HepG2 (cell line): ENCODE data around the gene TRAK1. TPM values are rescaled to one million over a fixed set of nuclear protein-coding genes. Genes with fewer than 3 reads are reported as not detected.

Source experiments
- AGO1 ChIP-seq: fragments of 200-400 bp; formaldehyde crosslinking; IDR thresholded peaks from 2 replicates; pipeline ENCODE4 v1.6.1; 2017; ENCODE audit warnings: mild to moderate bottlenecking, low read depth, low read length, moderate library complexity; ENCODE audit not compliant: poor library complexity, severe bottlenecking
- FOSL2 ChIP-seq: sonication (generic); formaldehyde crosslinking; IDR thresholded peaks from 2 replicates; pipeline ENCODE4 v1.4.0; 2020; ENCODE audit warnings: missing genetic modification reagents
- HHEX ChIP-seq: IDR thresholded peaks from 2 replicates; pipeline ENCODE4 v1.6.1; 2016; ENCODE audit warnings: control low read depth
- JUND ChIP-seq: sonication (generic); formaldehyde crosslinking; IDR thresholded peaks from 2 replicates; pipeline ENCODE4 v1.8.0; 2022; ENCODE audit warnings: mild to moderate bottlenecking, missing genetic modification reagents
- MTF2 ChIP-seq: sonication (generic); formaldehyde crosslinking; IDR thresholded peaks from 2 replicates; pipeline ENCODE4 v1.5.0; 2020; ENCODE audit warnings: missing genetic modification reagents, borderline replicate concordance
- MYNN ChIP-seq: sonication (generic); formaldehyde crosslinking; IDR thresholded peaks from 2 replicates; pipeline ENCODE4 v1.4.0; 2020; ENCODE audit warnings: mild to moderate bottlenecking, low read depth, missing genetic modification reagents
- RELA ChIP-seq: sonication (generic); formaldehyde crosslinking; IDR thresholded peaks from 2 replicates; pipeline ENCODE4 v1.4.0; 2020; ENCODE audit warnings: missing genetic modification reagents
- RNF2 ChIP-seq: fragments of 450-650 bp; conservative IDR thresholded peaks from 2 replicates; pipeline ENCODE4 v1.6.1; 2016; ENCODE audit warnings: low read depth
- SKI ChIP-seq: fragments of 450-650 bp; IDR thresholded peaks from one replicate; pipeline ENCODE4 v1.6.1; 2018; ENCODE audit warnings: mild to moderate bottlenecking; ENCODE audit not compliant: partially characterized antibody
- SOX5 ChIP-seq: IDR thresholded peaks from 2 replicates; pipeline ENCODE4 v1.6.1; 2016; ENCODE audit warnings: borderline replicate concordance
- ZMYM3 ChIP-seq: sonication (generic); formaldehyde crosslinking; IDR thresholded peaks from 2 replicates; pipeline ENCODE4 v1.5.1; 2020; ENCODE audit warnings: mild to moderate bottlenecking, missing genetic modification reagents
- ZNF564 ChIP-seq: sonication (generic); formaldehyde crosslinking; IDR thresholded peaks from 2 replicates; pipeline ENCODE4 v1.8.1; 2023; ENCODE audit warnings: mild to moderate bottlenecking, missing genetic modification reagents
- polyA plus RNA-seq, 8 experiments: library from polyadenylated mRNA; depleted of rRNA in 3 of 8; stranded (reverse) in 7 of 8; unstranded in 1 of 8; fragments of >200 nt; fragmentation: Illumina TruSeq in 4 of 8; extraction: Trizol in 4 of 8; gene quantifications; 2 replicates each; pipeline versions ENCODE4 v1.2.1 to v1.2.3, GENCODE V29; 2011 to 2016; ENCODE audit warnings: low read depth in 4 of 8, missing spikeins in 1 of 8, mixed read lengths in 1 of 8; ENCODE audit not compliant: insufficient read depth in 1 of 8
- total RNA-seq, 5 experiments: library from RNA; depleted of rRNA; stranded (reverse); fragments of >200 nt; fragmentation: Illumina TruSeq; extraction: Trizol; gene quantifications; 2 replicates each; pipeline ENCODE4 v1.2.3, GENCODE V29; 2016; ENCODE audit warnings: low read depth in 1 of 5
- TF ChIP-seq, protein P1 (sequence below): sonication (generic); formaldehyde crosslinking; IDR thresholded peaks from 2 replicates; pipeline ENCODE4 v1.4.0; 2020; ENCODE audit warnings: mild to moderate bottlenecking, missing genetic modification reagents
- TF ChIP-seq, protein P2 (sequence below): sonication (generic); formaldehyde crosslinking; IDR thresholded peaks from 2 replicates; pipeline ENCODE4 v1.5.1; 2020; ENCODE audit warnings: mild to moderate bottlenecking, missing genetic modification reagents, moderate library complexity
- TF ChIP-seq, protein P3 (sequence below): sonication (generic); formaldehyde crosslinking; IDR thresholded peaks from 2 replicates; pipeline ENCODE4 v1.9.0; 2021; ENCODE audit warnings: missing genetic modification reagents, mild to moderate bottlenecking, borderline replicate concordance
- TF ChIP-seq, protein P4 (sequence below): sonication (generic); formaldehyde crosslinking; IDR thresholded peaks from 2 replicates; pipeline ENCODE4 v1.5.0; 2020; ENCODE audit warnings: mild to moderate bottlenecking, missing genetic modification reagents

TRAK1 gene
- total and polyA plus RNA-seq, 2 of the 13 experiments (the other 11 are each of a cell fraction or from before 2014, with no cell fraction given), result 20.5 to 46.6 TPM

DNA sequence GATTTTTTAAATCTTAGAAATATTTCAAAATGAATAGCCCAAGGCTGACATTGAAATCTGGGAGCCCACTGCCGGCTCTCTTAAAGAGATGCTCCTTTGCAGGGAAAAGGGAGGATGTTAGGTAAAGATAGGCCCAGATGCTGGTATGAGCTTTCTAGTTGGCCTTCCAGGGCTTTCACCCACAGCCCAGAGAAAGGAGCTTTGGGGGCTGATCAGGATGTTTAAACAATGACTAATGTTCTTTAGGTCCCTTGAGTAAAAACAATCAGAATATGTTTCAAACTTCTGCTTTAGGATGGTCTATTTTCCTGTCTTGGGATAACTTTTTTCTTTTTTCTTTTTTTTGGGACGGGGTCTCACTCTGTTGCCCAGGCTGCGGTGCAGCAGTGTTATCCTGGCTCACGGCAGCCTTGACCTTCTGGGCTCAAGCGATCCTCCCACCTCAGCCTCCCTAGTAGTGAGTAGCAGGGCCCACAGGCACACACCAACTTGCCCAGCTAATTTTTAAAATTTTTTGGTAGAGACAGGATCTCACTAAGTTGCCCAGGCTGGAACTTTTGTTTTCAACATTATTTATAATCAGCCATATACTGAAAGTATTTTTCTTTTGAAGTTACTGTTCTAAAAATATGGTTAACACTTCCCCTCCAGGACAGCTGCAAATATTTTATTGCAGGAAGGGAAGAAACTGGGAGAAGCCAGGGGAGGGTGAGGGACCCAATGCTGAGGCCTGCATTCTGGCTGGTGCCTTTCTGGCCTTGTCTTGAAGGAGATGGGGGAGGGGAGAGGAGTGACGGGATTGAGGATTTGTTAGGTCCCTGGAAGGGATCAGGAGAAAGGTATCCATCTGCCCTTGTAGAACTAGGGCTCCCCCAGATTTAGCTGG is 70.1 kb downstream of the TRAK1 start (continued):
- TF ChIP-seq, protein P1, sequence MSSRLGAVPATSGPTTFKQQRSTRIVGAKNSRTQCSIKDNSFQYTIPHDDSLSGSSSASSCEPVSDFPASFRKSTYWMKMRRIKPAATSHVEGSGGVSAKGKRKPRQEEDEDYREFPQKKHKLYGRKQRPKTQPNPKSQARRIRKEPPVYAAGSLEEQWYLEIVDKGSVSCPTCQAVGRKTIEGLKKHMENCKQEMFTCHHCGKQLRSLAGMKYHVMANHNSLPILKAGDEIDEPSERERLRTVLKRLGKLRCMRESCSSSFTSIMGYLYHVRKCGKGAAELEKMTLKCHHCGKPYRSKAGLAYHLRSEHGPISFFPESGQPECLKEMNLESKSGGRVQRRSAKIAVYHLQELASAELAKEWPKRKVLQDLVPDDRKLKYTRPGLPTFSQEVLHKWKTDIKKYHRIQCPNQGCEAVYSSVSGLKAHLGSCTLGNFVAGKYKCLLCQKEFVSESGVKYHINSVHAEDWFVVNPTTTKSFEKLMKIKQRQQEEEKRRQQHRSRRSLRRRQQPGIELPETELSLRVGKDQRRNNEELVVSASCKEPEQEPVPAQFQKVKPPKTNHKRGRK, result no peak
- TF ChIP-seq AGO1, result no peak
- no peak for TF ChIP-seq HHEX (CRISPR knock-in tag)
- TF ChIP-seq, protein P2, sequence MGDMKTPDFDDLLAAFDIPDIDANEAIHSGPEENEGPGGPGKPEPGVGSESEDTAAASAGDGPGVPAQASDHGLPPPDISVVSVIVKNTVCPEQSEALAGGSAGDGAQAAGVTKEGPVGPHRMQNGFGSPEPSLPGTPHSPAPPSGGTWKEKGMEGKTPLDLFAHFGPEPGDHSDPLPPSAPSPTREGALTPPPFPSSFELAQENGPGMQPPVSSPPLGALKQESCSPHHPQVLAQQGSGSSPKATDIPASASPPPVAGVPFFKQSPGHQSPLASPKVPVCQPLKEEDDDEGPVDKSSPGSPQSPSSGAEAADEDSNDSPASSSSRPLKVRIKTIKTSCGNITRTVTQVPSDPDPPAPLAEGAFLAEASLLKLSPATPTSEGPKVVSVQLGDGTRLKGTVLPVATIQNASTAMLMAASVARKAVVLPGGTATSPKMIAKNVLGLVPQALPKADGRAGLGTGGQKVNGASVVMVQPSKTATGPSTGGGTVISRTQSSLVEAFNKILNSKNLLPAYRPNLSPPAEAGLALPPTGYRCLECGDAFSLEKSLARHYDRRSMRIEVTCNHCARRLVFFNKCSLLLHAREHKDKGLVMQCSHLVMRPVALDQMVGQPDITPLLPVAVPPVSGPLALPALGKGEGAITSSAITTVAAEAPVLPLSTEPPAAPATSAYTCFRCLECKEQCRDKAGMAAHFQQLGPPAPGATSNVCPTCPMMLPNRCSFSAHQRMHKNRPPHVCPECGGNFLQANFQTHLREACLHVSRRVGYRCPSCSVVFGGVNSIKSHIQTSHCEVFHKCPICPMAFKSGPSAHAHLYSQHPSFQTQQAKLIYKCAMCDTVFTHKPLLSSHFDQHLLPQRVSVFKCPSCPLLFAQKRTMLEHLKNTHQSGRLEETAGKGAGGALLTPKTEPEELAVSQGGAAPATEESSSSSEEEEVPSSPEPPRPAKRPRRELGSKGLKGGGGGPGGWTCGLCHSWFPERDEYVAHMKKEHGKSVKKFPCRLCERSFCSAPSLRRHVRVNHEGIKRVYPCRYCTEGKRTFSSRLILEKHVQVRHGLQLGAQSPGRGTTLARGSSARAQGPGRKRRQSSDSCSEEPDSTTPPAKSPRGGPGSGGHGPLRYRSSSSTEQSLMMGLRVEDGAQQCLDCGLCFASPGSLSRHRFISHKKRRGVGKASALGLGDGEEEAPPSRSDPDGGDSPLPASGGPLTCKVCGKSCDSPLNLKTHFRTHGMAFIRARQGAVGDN (CRISPR knock-in tag), result peak; percentile 34; the same call in 1 of the 2 replicates
- no peak for TF ChIP-seq RELA (CRISPR knock-in tag)
- TF ChIP-seq MYNN (CRISPR knock-in tag), result no peak
- TF ChIP-seq FOSL2 (CRISPR knock-in tag), result peak; percentile 61
- no peak for TF ChIP-seq SKI
- peak; percentile 72 for TF ChIP-seq ZMYM3
- TF ChIP-seq RNF2, result no peak
- TF ChIP-seq SOX5, result no peak
- TF ChIP-seq JUND, result no peak
- no peak for TF ChIP-seq MTF2 (CRISPR knock-in tag)
- TF ChIP-seq, protein P3, sequence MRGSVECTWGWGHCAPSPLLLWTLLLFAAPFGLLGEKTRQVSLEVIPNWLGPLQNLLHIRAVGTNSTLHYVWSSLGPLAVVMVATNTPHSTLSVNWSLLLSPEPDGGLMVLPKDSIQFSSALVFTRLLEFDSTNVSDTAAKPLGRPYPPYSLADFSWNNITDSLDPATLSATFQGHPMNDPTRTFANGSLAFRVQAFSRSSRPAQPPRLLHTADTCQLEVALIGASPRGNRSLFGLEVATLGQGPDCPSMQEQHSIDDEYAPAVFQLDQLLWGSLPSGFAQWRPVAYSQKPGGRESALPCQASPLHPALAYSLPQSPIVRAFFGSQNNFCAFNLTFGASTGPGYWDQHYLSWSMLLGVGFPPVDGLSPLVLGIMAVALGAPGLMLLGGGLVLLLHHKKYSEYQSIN, result no peak
- no peak for TF ChIP-seq ZNF564 (CRISPR knock-in tag)
- TF ChIP-seq, protein P4, sequence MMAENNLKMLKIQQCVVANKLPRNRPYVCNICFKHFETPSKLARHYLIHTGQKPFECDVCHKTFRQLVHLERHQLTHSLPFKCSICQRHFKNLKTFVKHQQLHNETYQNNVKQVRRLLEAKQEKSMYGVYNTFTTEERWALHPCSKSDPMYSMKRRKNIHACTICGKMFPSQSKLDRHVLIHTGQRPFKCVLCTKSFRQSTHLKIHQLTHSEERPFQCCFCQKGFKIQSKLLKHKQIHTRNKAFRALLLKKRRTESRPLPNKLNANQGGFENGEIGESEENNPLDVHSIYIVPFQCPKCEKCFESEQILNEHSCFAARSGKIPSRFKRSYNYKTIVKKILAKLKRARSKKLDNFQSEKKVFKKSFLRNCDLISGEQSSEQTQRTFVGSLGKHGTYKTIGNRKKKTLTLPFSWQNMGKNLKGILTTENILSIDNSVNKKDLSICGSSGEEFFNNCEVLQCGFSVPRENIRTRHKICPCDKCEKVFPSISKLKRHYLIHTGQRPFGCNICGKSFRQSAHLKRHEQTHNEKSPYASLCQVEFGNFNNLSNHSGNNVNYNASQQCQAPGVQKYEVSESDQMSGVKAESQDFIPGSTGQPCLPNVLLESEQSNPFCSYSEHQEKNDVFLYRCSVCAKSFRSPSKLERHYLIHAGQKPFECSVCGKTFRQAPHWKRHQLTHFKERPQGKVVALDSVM (CRISPR knock-in tag), result peak; percentile 96
